Measurements from ENCODE around the gene DOCK1.

DNA sequence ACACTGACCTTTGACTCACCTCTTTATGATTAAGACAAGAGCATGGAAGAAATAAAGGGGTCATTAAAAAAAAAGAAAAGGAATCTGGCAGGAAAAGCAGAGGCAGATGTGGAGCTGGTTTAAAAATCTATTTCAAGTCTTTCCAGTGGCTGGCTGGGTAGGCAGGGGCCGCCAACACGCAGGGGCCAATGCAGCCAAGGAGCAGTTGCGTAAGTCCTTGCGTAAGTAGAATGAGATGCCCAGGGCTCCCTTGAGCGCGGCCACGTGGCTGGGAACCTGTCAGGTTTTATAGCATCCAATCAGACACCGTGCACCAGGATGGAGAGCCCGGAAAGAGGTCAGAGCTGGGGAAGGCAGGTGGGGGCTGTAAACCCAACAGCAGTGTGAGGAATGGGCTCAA lies 414.9 kb downstream of the DOCK1 start:
- TF ChIP-seq POLR2AphosphoS5 (IDR thresholded peaks at IDR 0.05; ENCODE audit: low read depth, low read length) = no peak
- TF ChIP-seq POLR2A (IDR thresholded peaks at IDR 0.05; ENCODE audit: low read depth, low read length) = no peak
- no peak for TF ChIP-seq TAF1 (IDR thresholded peaks at IDR 0.05; ENCODE audit: low read depth, low read length)
- TF ChIP-seq SPI1 (IDR thresholded peaks at IDR 0.05; ENCODE audit: low read depth, low read length) = no peak

Measured in GM12891 (cell line).